Adrenal gland (tissue), 12 donors: ENCODE measurements around the gene PARD3B. TPM values are rescaled to one million over a fixed set of nuclear protein-coding genes. Genes with fewer than 3 reads are reported as not detected.
A peak's percentile ranks its signal among the peaks of the same experiment; 100 is the strongest.

Experiments used
- DNase-seq, 7 donors: peaks; one replicate each; pipeline ENCODE4 v3.0.0-alpha.2; 2019 to 2020
- H3K27ac ChIP-seq, 5 donors: fragments of 200-600 bp; sonication (generic) in 4 of 5; 1 replicate in 3 of 5; 2 replicates in 2 of 5; pipeline versions ENCODE4 v1.5.1 to v1.8.0; 2016 to 2020; ENCODE audit warnings: mild to moderate bottlenecking in 1 of 5
- H3K27me3 ChIP-seq: fragments of 200-600 bp; 2 replicates; pipeline ENCODE4 v1.8.0; 2021
- H3K36me3 ChIP-seq, 2 donors: fragments of 200-600 bp; replicated peaks in 1 of 2; 1 replicate in 1 of 2; 2 replicates in 1 of 2; pipeline versions ENCODE4 v1.5.1 to v1.8.0; 2018 to 2022
- H3K4me1 ChIP-seq, 2 donors: fragments of 200-600 bp; replicated peaks in 1 of 2; 1 replicate in 1 of 2; 2 replicates in 1 of 2; pipeline versions ENCODE4 v1.5.1 to v1.8.0; 2018 to 2021
- H3K4me3 ChIP-seq, 4 donors: fragments of 200-600 bp; sonication (generic) in 3 of 4; one replicate each; pipeline ENCODE4 v1.5.1; 2016 to 2018
- H3K9me3 ChIP-seq, 3 donors: fragments of 200-600 bp; sonication (generic) in 1 of 3; replicated peaks in 1 of 3; 1 replicate in 2 of 3; 2 replicates in 1 of 3; pipeline versions ENCODE4 v1.5.1 to v1.8.0; 2016 to 2021
- POLR2A ChIP-seq, 2 donors: fragments of 450-650 bp; IDR thresholded peaks; one replicate each; pipeline ENCODE4 v1.6.1; 2017; ENCODE audit warnings: antibody characterized with exemption in 2 of 2, mild to moderate bottlenecking in 2 of 2, moderate library complexity in 1 of 2
- WGBS, 4 donors: extraction: QIAGEN DNeasy Blood & Tissue Kit in 2 of 4; methylation state at CpG; one replicate each; pipeline versions ENCODE4 v1.1.5 to v1.1.7; 2013 to 2017; 5-methylcytosine and 5-hydroxymethylcytosine counted together
- intact Hi-C, 2 donors: fragments of 100-400 bp; cut with DNase I; formaldehyde crosslinking; loops; one replicate each; pipeline versions ENCODE4 v1.14.1 to v1.15.0; 2022 to 2023
- polyA plus RNA-seq, 3 donors: library from polyadenylated mRNA; stranded (reverse); fragments of 200-250 nt in 2 of 3; fragments of 350-450 nt in 1 of 3; fragmentation: Illumina TruSeq in 1 of 3; extraction: RNeasy Lipid Tissue Mini Kit (QIAGEN cat#74804) in 1 of 3; gene quantifications; one replicate each; pipeline ENCODE4 v1.2.3, GENCODE V29; 2013 to 2014
- total RNA-seq, 9 donors: library from RNA; depleted of rRNA in 4 of 9; stranded (reverse); fragments of >200 nt in 4 of 9; fragments of 120-200 nt in 1 of 9; fragmentation: NEBNext Ultra II Directional in 1 of 9; extraction: Animal tissue kit (Norgen Biotek cat#: 25700) in 1 of 9; gene quantifications; one replicate each; pipeline versions ENCODE4 v1.1.0 to v1.2.4, GENCODE V29; 2013 to 2023
- TF ChIP-seq, protein P1 (sequence below), 6 experiments: fragments of 450-650 bp in 4 of 6; fragments of 200-600 bp in 2 of 6; sonication (generic) in 1 of 6; IDR thresholded peaks; 1 replicate in 5 of 6; 2 replicates in 1 of 6; pipeline versions ENCODE4 v1.5.1 to v1.8.0; 2016 to 2021; ENCODE audit warnings: antibody characterized with exemption in 6 of 6, mild to moderate bottlenecking in 2 of 6, moderate library complexity in 1 of 6
- donor health status: healthy with polysubstance abuse.
- donor health status: Bipolar disorder and iron deficiency.
- donor health status: DM: yes; HTN: yes; CAD: no.
- donor health status: DM: no; HTN: no; CAD: no.
- donor health status: DM: no; HTN: no; CAD: no.
- donor health status: DM: yes; HTN: yes; CAD: no.

The PARD3B gene
- total and polyA plus RNA-seq, 12 donors, result 1.9 to 20.4 (median 9.5) TPM

DNA sequence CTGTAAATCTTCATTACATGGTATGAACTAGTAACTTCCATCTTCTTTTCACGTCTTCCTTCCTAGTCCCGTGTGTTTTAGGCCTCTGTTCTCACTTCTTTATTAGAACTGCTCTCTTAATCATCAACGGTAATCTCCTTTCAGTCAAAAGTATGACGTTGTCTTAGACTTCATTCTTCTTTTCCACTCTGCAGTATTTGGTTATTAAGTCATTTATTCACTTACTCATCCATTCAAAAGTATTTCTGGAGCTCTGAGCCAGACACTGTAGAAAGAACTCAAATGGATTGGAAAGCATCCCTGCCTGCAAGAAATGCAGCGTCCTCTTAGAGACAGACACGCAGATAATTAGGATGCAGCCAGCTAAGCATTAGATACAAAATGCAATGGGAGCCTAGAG, 642.5 kb downstream of the PARD3B start:
- Histone ChIP-seq H3K9me3 (no peaks in the 10 kb centered on the region), H3K36me3 (no peaks in the 10 kb centered on the region), H3K4me1 (no peaks in the 10 kb centered on the region), H3K27me3 (no peaks in the 10 kb centered on the region), H3K27ac (no peak overlapping the region), H3K4me3 (no peak overlapping the region)
- no peak for DNase-seq
- 87 to 92% (median 89%) methylated on average over 6 of the region's 6 CpGs for WGBS, 4 donors
- TF ChIP-seq POLR2A (IDR thresholded peaks at IDR 0.05), result no peak
- TF ChIP-seq, protein P1, sequence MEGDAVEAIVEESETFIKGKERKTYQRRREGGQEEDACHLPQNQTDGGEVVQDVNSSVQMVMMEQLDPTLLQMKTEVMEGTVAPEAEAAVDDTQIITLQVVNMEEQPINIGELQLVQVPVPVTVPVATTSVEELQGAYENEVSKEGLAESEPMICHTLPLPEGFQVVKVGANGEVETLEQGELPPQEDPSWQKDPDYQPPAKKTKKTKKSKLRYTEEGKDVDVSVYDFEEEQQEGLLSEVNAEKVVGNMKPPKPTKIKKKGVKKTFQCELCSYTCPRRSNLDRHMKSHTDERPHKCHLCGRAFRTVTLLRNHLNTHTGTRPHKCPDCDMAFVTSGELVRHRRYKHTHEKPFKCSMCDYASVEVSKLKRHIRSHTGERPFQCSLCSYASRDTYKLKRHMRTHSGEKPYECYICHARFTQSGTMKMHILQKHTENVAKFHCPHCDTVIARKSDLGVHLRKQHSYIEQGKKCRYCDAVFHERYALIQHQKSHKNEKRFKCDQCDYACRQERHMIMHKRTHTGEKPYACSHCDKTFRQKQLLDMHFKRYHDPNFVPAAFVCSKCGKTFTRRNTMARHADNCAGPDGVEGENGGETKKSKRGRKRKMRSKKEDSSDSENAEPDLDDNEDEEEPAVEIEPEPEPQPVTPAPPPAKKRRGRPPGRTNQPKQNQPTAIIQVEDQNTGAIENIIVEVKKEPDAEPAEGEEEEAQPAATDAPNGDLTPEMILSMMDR (IDR thresholded peaks at IDR 0.05), result no peak
- intact Hi-C loops, result no loop called here

DNA sequence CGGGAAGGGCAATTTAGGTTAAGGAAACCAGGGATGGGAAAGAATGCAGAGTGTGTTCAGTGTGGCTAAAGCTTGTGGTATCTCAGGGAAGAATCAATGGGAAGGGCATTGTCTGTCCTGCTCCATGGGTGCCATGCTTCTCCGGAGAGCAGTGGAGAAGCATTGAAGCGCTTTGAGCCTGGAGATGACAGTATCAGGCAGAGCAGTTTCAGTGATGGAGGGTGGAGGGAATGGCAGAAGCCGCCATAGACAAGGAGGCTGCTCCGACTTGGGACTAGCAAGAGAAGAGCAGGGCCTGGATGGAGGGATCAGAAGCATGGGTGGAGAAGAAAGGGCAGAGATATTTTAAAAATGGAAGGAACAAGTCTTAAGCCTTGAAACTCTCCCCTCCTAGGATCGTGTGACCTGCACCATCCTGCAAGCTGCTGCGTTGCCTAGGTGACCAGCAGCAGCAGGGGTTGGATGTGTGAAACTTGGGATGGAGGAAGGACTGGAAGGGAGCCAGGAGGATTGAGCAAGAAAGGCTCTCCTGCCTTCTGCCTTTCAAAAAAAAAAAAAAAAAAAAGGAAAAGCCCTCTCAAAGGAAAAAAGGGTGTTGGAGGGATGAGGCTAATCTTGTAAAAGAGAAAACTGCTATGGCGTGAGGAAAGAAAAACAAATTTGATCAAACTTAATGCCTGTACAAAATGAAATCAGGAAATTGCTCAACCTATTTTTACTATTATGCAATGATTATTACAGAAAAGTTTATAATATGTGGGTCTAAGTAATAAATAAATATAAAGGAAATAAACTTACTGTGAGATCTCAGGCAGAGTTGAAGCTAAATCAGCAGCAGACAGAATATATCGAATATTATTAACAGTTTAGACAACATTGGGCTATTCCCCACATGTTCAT, 643.2 kb downstream of the PARD3B start:
- no peaks in the 10 kb centered on the region for H3K4me1 ChIP-seq
- DNase-seq, result peak; percentile 41 to 78 (median 67)
- no peak overlapping the region for H3K27ac ChIP-seq
- no peaks in the 10 kb centered on the region for H3K9me3 ChIP-seq
- intact Hi-C loops, result no loop called here
- 65 to 81% (median 78%) methylated on average over 9 of the region's 9 CpGs for WGBS, 4 donors
- H3K4me3 ChIP-seq, result no peak overlapping the region
- no peaks in the 10 kb centered on the region for H3K27me3 ChIP-seq
- TF ChIP-seq, protein P1 (IDR thresholded peaks at IDR 0.05), result no peak
- no peak for TF ChIP-seq POLR2A (IDR thresholded peaks at IDR 0.05)
- no peaks in the 10 kb centered on the region for H3K36me3 ChIP-seq

DNA sequence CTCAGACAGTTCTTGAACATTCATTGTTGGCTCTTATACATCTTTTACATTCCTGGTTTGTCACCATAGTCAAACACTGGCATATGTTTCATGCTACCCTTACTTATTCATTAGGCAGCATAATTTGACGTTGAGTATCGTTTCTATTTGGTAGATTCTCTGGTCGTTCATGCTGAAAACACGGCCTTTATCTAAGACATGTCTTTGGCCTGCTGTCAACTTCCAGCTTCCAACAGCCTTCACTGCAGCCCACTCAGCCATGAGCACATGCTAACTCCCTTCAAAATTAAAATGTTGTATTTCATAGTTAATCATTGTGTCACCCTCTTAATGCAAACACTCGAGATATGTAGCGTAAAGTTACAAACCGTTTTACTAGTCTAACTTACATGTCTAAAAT, 644.0 kb downstream of the PARD3B start:
- intact Hi-C loops, result no loop called here
- no peaks in the 10 kb centered on the region for H3K36me3 ChIP-seq
- H3K4me3 ChIP-seq, result no peak overlapping the region
- H3K4me1 ChIP-seq, result no peaks in the 10 kb centered on the region
- no peaks in the 10 kb centered on the region for H3K27me3 ChIP-seq
- WGBS, 4 donors, result 87 to 92% (median 89%) methylated on average over 7 of the region's 7 CpGs
- no peaks in the 10 kb centered on the region for H3K9me3 ChIP-seq
- TF ChIP-seq, protein P1 (IDR thresholded peaks at IDR 0.05), result no peak
- no peak for TF ChIP-seq POLR2A (IDR thresholded peaks at IDR 0.05)
- no peak overlapping the region for H3K27ac ChIP-seq
- no peak for DNase-seq

DNA sequence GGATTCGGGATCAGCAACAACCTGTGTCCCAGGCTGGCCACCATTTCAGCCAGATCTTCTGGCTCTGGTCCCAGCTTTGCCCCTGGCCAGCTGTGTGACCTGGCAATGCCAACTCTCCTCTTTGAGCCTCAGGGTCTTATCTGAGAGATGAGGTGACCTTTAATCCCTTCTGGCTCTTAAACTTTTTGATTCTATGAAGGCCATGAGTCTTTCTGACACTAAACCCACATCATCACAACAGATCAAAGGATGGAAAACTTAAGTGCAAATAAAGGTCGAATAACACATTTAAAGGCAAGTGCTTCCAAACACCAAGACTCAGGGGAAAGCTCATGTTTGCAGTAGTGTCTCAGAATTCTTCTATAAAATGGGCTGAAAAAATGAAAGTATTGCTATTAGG, 645.3 kb downstream of the PARD3B start:
- H3K27me3 ChIP-seq, result no peaks in the 10 kb centered on the region
- 59 to 65% (median 62%) methylated on average over 2 of the region's 2 CpGs for WGBS, 4 donors
- TF ChIP-seq, protein P1 (IDR thresholded peaks at IDR 0.05), result no peak
- TF ChIP-seq POLR2A (IDR thresholded peaks at IDR 0.05), result no peak
- no peaks in the 10 kb centered on the region for H3K9me3 ChIP-seq
- no peak overlapping the region for H3K4me3 ChIP-seq
- no peak overlapping the region for H3K27ac ChIP-seq
- no peak for DNase-seq
- intact Hi-C loops, result no loop called here
- H3K36me3 ChIP-seq, result no peaks in the 10 kb centered on the region
- H3K4me1 ChIP-seq, result no peaks in the 10 kb centered on the region
